Measurements from ENCODE around the gene DRC1. TPM values are rescaled to one million over a fixed set of nuclear protein-coding genes. Genes with fewer than 3 reads are reported as not detected.

The DRC1 gene
- polyA plus RNA-seq, 1 donor = 3.4 TPM

DNA sequence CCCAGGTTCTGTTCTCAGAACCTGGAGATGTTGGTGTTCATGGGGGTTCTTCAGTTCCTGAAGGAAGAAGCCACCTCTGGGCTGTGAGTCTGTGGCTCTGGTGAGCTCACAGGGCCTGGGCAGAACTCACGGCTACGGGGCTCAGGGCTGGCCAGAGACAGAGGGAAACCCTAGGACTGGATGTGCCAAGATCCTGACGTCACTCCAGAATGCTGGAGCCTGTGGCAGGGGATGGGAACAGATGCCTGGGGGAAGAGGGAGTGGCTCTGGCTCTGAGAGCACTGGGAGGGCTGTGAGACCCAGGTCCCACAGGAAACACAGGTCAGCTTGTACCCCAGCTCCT is 76.2 kb downstream of the DRC1 start, which contains the start of gene OTOF:
OTOF (minus strand) TSS at position 214 of the 343 bp plus-strand sequence.
- DNase-seq = no peak

DNA sequence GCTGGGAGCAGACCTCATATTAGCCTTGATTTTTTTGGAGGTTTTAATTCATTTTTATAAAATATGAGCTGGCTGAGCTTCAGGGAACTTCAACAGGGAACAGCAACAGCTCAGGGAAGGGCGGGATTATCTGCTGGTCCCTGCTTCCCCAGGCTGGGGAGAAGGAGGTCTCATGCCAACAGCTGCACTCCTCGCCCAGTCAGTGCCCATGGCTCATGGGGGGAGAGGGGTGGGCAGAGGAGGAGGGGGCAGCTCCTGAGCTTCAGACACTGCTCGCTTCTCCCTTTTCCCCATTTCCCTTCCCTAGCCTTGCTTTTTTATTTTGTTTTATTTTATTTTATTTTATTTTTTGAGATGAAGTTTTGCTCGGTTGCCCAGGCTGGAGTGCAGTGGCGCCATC is 76.6 kb downstream of the DRC1 start:
- DNase-seq = no peak

DNA sequence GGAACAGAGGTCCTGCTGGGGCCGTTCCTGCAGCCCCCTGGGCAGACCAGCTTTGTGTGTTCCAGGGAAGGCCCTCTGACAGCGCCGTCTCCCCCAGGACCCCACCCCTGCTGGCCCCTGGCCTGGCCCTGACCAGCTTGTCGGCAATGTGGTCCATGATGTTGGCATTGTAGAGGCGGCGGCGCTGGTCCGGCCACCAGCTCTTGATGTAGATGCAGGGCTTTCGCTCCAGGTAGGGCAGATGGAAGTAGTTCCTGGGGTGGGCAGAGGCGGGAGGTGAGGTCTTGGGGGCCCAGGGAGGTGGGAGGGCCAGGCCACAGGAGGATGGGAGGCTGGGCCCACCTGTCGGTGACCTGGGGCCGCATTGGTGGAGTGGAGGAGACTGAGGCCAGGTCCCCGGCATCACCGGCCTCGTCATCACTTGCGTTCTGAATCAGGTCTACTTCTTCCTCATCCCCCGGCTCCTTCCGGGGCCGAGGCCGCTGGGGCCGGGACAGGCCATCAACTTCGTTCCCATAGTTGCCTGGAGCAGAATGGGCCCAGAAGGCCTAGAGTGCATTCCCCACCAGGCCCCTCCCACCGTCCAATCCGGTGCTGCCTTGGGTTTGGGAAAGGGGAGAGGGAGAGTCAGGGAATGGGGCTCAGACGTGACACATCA is 77.5 kb downstream of the DRC1 start:
- DNase-seq = no peak

DNA sequence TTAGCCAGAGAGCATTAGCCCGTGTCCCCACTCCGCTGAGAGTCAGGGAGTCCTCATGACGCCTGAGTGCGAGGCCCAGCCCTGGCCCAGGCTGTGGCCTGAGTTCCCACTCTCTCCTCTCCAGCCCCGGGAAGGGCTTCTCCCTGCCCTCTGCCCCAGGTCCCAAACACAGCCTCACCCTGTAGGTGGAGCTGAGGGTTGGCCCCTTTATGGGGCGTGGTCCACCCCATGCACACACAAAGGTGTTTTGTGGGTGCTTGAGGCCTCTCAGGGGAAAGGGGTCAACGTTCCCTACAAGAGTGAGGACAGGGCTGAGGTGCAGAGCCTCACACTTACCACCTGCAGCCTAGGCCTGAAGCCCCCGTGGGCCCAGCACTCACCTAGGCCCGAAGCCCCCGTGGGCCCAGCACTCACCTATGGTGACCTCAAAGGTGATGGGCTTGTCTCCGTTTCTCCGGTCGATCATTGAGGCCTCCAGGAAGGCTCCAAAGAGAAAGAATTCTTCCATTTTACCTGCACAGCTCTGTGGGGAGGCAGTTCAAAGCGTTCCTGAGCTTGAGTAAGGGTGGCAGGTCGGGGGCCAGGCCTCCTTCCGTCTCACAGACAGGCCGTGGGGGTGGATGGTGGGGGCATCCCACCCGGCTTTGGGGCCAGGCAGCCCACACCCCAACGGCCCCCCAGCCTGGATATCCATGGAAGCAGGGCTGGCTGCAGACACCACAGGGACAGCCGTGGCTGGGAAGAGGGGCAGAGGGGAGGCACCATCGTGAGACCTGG is 78.3 kb downstream of the DRC1 start:
- DNase-seq = no peak

DNA sequence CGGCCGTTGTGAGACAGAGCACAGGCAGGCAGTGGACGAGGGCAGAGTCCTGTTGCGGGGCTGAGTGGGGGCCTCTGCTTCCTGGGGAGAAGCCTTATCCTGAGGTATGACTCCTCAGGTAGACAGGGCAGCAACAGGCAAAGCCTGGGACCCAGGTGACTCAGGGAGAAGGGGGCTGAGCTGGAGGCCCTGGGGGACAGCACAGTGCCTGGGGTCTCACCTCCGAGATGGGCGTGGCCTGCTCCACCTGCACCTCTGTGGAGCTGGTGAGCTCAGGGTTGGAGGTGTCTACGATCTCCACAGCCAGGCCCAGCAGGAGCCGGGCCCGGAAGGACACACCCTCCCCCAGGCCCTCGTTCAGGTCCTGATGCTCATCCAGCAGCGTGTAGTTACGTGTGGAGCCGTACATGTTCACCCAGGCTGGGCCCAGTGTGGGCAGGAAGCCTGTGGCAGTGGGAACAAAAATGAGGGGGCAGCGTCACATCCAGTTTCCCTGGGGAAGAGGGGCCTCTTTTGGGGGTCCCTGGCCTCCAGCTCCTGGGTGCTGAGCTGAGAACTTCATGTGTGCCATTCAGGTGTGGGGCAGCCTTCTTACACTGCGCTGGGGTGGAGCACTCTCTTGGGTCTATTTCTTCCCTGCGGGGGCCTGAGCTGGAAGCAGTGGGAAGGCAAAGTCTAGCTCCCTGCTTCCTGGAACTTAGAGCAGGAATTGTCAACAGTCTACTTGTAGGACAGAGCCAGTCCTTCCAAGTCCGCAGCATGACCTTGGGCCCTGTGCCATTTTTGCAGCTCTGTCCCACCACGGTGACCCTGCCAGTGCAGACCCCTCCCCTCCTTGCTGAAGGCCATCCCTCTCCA is 79.1 kb downstream of the DRC1 start:
- DNase-seq = no peak

DNA sequence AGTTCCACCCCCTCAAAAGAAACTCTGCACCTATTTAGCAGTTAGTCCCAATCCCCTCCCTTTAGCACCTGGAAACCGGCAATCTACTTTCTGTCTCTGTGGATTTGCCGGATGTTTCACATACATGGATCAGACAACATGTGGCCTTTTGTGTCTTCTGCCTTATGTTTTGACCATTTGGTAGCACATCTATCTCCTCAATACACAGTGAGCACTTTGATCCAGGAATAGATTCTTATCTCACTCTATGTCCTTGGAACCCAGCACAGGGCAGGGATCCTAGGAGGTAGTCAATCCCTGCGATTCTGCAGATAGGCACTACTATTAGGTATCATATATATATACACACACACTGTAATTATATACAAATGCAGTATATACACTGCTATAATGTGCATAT is 80.0 kb downstream of the DRC1 start:
- DNase-seq = no peak

DNA sequence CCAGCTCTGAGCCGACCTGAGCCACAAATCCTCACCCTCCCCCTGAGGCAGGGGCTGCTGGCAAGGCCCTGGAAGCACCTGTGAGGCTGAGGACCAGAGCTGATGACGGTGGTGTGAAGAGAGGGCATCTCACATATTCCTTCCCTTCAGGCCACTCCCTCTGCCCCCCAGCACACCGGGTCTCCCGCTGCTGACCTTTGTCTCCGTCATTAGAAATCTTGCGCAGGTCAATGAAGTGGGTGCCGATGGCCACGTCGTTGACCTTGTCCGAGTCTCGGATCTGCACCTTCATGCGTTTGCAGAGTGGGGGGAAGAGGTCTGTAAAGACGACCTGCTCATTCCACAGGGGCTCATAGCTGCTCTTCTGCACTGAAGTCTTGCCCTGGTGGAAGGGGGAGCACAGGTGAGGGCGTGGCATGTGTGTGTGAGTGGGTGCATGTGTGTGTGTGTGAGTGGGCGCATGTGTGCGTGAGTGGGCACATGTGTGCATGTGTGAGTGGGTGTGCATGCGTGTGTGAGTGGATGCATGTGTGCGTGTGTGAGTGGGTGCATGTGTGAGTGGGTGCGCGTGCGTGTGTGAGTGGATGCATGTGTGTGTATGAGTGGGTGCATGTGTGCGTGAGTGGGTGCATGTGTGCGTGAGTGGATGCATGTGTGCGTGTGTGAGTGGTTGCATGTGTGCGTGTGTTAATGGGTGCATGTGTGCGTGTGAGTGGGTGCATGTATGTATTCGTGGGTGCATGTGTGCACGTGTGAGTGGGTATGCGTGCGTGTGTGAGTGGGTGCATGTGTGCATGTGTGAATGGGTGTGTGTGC is 80.7 kb downstream of the DRC1 start:
- DNase-seq = no peak

DNA sequence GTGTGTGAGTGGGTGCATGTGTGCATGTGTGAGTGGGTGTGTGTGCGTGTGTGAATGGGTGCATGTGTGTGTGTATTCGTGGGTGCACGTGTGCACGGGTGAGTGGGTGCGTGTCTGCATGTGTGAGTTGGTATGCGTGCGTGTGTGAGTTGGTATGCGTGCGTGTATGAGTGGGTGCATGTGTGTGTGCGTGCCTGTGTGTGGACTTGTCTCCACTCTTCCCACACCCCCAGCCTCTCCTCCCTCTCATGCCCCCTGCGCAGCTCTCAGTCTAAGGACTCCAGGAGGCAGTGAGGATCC is 81.3 kb downstream of the DRC1 start:
- no peak for DNase-seq

DNA sequence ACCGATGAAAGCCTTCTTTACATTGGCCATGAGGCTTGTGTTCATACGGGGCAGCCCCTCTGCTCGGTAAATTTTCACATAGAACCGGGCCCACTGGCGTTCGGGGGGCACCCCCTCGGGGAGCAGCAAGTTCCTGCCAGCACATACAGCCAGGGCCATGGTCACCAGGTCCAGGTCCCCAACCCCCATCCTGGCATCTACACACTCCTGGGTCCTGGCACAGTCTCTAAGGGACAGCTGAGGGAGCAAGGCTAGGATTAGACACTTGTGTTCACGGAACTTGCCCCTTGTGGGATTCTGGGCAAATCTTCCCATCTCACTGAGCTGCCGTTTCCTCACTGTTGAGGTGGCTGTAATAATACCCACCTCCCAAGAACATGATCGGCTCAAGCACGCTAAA is 81.8 kb downstream of the DRC1 start:
- no peak for DNase-seq

DNA sequence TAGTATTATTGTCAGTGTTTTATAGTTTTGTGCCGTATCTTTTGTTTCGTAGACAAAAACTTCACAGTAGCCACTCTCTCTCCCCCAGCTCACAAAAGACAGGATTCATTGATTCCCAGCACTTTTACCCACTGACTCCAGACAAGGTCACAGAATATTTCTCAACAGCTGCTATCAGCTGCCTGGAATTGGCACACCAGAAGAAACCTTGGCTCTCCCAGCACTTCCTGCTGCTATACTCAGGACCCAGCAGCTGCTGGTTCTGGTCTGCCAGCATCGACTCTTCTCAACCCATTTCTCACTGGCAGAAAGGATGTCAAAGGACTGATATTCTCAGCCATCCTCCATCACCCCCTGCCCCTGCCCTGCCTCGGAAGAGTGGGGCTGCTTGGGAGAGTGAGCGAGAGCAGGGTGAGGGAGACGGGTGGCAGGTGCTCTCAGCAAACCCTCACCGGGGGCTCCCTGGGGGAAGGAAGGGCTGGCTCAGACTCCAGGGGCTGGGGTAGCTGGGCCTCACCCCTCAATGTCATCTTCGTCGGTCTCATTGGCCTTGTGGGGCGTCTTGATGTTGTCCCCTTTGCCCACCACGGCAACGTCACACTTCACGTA is 82.3 kb downstream of the DRC1 start:
- DNase-seq = no peak

DNA sequence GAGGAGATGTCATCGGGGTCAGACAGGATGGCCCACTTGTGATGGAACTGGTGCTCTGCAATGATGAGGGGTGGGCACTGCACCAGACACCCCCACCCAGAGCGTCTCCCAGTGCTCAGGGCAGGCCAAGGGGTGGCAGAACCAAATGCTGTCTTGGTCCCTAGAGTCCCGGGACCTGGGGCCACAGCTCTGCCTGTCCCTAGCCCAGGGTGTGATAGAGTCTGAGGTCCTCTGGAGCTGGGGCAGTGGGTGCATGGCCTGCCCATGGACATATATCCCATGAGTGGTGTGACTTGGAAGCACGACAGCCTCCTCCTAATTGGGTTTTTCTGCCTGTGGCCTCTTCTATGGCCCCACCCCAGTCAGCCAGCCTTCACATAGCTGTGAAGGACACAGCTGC is 82.9 kb downstream of the DRC1 start:
- no peak for DNase-seq

DNA sequence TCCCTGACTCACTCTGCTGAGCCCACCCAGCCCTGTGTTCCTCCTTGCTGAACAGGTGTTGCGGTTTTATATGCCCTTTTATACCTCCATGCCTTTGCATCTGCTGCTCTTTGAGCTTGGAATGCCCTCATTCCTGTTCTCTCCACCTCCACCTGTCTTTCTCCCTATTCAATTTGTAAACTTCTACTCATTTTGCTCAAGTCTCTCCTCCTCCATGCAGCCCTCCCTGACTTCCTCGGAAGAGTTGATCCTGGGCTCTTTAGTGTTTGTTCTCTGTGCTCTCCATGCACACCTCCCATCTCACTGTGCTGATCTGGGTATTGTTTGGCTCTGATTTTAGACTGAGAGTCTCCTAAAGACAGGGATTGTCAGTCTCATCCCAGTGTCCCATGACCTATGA is 83.4 kb downstream of the DRC1 start:
- no peak for DNase-seq

DNA sequence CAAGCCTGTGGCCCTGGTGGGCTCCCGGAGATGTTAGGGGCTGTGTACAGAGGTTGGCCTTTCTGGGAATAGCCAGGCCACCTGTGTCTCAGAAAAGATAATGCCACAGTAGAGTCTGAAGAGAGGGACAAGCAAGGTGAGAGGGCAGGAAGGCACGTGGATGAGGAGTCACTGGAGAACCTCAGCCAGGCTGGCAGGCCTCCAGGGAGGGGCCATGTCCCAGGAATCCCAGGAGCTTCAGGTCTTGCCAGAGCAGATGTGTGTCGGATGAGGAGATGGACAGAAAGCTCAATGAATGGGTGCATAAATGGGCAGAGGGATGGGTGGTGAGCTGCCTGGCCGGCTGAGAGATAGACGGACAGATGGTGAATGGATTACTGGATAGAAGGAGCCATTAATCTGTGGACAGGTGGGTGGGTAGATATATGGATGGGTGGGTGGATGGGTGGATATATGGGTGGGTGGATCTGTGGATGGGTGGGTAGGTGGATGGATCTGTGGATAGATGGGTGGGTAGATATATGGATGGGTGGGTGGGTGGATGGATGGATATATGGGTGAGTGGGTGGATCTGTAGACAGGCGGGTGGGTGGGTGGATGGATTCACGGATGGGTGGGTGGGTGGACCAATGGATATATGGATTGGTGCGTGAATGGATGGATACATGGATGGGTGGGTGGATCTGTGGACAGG is 84.2 kb downstream of the DRC1 start:
- DNase-seq = no peak

DNA sequence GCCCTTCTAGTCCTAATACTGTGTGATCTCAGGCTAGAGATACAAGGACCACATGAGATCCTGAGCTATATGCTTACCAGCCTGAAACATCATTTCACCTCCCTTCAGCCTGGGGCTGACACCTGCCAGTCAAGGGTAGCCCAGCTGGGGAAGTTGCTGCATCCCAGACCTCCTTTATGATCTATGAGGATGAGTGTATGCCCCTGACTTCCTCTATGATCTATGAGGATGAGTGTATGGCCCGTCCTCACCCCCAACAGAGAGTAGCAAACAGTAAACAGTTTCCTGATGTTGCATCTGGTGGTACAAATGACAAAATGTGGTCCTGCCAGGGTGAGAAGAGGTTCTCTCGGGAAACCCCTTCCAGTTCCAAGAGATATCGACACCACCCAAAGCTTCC is 85.1 kb downstream of the DRC1 start:
- no peak for DNase-seq

DNA sequence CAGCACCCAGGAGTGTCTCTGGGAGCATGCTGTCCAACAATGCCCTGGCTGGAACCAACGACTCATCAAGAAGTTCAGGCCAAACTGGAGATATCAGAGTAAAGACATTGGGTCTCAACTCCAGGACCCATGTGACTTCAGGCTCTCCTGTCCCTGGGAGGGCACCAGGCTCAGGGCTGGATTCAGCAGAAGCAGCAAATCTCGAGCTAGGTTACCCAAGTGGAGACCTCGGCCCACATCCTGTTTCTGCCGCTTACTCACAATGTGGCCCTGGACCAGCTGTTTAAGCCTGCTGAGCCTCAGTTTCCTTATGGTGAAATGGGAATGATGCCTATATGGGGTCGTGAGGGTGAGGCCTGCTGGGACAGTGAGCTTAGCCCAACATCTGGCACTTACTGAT is 85.5 kb downstream of the DRC1 start:
- no peak for DNase-seq

DNA sequence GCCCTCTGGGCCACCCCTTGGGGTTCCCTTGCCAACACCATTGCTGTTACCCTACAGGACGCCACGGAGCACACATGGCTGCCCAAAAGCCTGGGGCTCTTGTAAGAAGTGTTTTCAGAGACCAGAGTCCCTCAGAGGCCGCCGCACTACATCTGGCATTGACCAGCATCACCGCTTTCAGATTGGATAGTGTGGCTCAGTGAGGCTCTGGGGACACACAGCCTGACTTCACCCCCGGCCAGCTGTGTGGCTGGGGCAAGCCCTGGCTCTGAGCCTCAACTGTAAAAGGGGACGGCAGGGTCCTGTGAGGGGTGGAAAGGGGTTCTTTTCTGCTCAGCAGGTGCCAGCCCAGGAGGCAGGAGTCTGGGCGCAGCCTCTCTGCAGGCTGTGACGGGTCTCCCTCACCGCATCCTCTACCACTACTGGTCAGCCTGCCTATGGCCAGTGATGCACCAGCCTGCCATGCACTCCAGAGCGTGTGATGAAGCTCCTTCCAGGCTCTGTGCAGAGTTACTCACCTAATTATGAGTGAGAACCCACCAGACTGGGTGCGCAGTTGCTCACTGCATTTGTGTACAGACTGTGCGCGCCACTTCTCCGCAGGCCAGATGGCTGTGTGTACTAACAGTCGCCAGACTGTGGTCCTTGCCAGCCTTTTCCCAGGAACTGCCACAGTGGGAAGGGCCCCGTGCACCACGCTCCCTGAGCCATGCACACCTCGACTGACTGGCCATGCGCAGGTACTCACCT is 86.9 kb downstream of the DRC1 start:
- DNase-seq = no peak

DNA sequence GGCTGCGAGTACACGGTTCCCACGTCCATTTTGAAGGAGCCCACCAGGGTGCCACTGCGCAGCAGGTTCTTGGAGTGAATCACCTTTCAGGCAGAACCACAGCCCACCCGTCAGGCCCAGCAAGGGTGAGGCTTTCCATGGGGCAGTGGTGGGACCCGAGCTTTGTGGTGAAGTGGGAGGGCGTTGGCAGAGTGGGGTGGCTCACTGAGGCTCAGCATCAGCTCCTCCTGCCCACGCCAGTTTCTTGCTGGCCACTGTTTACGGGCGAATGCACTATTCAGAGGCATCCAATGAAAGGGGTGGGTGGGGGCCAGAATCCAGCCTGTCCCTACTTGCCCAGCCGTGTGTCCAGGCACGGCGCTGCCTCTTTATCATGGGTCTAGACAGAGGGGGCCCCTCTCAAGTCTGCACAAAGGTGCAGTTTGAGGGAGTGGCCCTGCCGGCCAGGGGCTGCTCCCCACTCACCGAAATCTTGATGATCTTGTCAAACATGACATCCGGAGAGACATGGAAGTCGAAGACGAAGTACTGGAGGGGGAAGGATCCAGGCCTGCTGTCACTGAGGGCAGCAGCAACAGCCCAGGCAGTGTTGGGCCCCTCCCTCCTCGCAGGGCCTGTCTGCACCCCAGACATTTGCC is 87.6 kb downstream of the DRC1 start:
- no peak for DNase-seq

DNA sequence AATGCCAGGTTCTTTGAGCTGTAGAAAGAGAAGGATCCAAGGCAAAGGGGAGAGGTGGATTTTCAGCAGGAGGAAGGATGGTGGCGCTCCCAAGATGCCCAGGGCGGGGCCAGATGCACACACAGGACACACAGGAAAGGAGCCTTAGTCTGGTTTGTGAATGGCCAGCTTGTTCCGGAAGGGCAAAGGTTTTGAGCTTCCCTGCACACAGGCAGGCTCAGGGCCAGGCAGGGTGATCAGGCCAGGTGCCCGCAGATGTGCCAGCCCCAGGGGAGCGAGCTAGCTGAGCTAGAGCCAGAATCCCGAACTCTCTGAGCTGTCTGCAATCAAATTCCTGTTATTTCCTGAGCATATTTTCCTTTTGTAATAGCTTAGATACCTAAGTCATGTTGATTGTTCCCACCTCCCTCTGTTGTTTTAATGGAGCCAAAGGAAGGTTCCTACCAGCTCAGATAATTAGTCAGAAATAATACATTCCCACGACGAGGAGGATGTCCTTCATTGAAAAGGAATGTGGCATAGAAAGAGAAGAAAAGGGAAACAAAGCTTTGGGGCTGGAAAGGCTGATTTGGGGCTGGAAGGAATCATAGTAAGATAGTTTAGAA is 89.9 kb downstream of the DRC1 start:
- DNase-seq = no peak

DNA sequence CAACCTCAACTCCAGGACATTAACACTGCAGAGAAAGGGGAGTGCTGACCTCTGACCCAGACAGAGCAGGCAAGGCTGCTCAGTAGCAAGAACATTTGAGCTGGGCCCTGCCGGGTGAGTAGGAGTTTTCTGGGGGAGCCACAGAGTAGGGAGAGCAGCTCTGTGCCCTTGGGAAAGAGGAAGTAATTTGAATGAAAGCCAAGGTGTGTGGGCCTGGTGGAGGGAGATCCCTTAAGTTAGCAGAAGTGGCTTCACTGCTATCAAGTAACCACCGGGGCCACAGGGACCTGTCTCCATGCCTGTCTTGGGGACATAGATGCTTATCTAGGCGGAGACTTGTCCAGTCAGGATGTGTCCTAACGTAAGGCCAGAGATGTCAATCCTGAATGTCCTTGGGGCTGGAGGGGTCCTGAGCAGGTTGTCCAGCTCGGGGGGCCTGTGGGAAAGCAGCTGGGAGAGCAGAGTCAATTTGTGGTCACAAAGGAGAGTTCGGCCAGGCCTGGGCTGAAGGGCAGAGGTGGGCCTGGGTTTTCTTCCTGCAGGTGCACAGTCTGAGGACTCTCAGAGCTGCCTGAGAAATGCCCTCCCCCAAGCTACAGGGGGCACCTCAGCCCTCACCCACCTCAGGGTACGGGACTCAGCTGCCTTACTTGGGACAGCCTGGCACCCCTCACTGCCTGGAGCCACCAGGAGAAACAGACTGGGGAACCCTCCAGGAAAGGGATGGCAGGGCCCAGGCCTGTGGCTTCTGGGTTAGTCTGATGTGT is 91.2 kb downstream of the DRC1 start:
- no peak for DNase-seq

All from left kidney (tissue), 2 donors.